ENCODE measurements around the gene CPLX1.
"Not testable (repeated sequence)": the region's sequence is repeated elsewhere in the genome, so short reads cannot be mapped to it uniquely, and the experiment has no call there.

The CPLX1 gene

DNA sequence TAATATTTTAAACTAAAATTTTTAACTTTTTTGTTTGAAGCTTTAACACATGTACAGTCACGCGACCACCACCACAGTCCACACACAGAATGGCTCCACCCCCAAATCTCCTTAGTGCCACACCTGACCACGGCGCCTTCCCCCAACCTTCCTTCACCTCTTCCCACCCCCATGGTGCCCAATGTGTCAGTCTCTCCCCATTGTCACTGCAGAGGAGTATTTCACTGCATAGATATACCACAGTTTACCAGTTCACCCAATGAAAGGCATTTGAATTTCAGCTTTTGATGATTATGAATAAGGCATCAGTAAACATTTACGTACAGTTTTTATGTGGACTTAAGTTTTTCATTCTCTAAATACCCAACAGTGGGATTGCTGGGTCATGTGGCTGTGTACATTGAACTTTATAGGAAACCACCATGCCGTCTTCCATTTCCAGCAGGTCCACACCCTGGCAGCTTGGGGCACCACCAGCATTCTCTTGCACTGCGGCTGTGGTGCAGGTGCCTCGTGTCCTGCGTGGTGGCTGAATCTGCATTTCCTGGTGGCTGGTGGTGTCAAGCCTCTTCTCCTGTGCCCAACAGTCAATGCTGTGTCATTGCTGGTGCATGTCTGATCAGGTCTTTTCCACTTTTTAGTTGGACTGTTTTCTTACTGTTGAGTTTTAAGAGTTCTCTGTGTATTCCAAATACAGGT is 49.0 kb downstream of the CPLX1 start:
- no peak for DNase-seq (ENCODE audit: low read depth in 2 of 2)

GRCh38 chr4:775485-775884 is 50.4 kb downstream of the CPLX1 start:
- DNase-seq (ENCODE audit: low read depth in 2 of 2): not testable (repeated sequence)

GRCh38 chr4:774419-775092 is 51.4 kb downstream of the CPLX1 start:
- not testable (repeated sequence) for DNase-seq (ENCODE audit: low read depth in 2 of 2)

DNA sequence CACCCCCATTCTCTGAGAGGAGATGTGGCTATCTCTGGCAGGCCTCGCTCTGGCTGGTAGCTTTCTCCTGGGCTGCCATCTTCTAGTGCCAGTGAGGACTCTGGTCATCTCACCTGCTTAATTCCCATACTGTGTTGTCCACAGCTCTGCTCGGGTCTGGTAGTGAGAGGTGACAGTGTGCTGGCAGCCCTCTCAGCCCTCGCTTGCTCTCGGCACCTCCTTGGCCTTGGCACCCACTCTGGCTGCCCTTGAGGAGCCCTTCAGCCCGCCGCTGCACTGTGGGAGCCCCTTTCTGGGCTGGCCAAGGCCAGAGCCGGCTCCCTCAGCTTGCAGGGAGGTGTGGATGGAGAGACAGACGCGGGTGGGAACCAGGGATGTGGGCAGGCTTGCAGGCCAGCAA is 52.7 kb downstream of the CPLX1 start:
- DNase-seq (ENCODE audit: low read depth in 2 of 2): no peak

DNA sequence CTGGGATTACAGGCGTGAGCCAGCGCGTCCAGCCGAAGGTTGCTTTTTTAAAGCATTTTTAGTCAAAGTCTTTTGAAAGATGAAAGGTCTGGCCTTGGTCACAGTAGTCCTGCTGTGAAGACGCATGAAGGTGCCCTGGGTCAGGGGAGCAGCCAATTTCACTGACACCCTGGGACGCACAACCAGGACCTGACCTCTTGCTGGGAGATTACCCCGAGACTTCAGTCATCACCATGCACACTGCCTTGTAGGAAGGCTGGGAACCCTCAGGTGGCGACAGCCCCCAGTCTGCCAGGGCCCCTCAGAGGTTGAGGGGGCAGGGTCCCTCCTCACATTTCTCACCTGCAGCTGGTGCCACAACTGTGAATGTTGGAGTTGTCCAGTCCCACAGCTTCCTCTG is 53.2 kb downstream of the CPLX1 start:
- no peak for DNase-seq (ENCODE audit: low read depth in 2 of 2)

- DNase-seq (ENCODE audit: low read depth in 2 of 2): no peak
Observed at GRCh38 chr4:772118-772517, 53.8 kb downstream of the CPLX1 start.

DNA sequence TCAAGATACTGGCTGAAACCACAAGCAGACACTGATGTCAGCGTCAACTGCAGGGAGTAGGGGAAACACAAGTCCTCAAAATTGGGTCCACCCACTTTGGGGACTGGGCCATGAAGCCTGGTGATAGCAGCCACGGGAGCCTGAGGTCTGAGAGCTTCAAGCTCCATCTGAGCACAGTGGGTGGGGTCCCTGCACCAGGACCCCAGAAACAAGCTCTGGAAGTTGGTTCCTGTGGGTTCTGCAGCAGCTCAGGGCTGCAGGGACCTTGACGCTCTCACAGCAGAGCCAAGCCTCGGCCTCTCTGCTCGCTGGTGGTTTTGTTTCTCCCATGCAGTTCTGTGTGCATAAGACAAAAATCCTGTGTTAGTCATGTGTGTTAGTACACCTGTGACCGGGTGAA is 54.5 kb downstream of the CPLX1 start:
- DNase-seq (ENCODE audit: low read depth in 2 of 2): no peak

DNA sequence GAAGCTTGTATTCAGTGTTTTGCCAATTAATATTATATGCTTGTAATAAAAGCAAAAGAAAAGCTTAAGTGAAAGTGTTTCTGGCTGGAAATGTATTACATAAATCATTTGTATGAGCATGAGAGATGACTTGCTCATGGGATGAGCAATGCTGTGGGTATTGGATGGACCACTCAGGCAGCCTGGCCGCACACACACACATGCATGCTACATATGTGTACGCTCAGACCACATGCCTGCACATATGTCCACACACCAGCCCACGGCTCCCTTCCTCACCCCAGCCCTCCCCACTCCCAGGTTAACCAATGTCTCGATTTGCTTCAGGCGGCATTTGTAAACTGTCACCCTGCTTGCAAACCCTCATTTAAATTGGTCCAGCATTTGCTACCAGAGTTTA is 55.9 kb downstream of the CPLX1 start:
- DNase-seq (ENCODE audit: low read depth in 2 of 2): no peak

DNA sequence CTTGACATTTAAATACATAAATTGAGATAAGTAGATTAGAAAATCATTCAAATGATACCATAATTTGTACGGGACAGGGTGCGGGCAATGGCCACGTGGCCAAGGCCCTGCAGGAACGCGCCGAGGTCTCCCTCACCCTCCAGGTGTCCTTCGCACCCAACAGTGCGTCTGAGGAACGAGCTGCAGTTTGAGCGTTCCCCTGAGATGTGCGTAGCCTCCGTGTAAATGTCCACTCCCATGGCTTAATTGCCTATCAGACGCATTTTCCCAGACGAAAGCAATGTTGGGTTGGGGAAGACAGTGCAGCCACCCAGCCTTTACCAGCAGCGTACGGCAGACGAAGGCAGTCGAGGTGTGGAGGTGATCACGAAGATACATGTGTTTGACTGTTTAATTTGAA is 56.4 kb downstream of the CPLX1 start:
- no peak for DNase-seq (ENCODE audit: low read depth in 2 of 2)

DNA sequence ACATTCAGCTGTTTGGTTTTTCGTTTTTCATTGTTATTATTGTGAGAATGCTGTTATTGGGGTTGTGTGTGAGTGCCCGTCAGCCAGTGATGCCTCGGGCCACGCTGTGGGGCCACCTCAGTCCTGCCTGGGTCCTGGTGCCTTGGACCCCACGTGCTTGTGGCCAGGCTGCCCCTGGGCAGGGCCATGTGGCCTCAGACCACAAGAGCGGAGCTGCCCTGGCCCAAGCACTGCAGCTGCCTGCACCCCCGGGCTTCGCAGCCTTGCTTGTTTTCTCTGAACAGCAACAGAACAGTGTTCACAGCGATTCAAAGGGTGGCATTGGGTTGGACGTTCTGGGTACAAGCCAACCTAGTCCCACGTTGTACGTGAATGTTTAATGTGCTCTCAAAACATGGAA is 56.9 kb downstream of the CPLX1 start:
- DNase-seq (ENCODE audit: low read depth in 2 of 2): no peak

- DNase-seq (ENCODE audit: low read depth in 2 of 2): no peak
Observed at GRCh38 chr4:768076-768475, 57.9 kb downstream of the CPLX1 start.

DNA sequence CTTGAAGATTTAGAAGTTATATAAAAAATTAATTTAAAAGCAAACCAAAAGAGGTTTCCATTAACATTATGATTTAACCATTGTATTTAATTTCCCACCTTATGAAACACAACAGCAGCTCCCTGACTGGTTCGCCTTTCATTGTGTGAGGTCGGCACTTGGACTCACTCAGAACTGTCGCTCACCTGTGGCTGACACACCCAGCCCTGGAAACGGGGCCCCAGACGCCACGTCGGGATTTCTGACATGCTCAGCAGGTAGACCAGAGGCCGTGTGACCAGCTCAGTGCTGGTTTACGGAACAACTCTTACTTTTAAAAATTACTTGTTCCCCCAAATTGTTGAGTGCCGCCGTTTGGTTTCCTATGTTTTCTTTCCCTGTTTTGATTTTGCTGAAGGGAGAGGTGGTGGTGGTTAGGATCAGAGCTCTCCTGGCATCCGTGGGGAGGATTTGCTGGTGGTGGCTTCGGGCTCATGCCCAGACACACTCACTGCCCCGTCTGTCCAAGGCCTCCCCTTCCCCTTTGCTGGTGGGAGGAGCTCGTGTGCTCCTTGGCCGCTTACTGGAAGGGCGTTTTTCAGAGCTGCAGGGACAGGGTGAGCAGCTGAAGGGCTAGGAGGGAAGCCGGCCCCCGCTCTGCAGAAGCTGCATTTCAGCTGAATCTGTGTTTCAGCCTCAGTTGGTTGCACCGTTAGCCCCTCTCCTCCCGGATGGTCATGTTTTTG is 59.2 kb downstream of the CPLX1 start:
- DNase-seq (ENCODE audit: low read depth in 2 of 2): no peak

- no peak for DNase-seq (ENCODE audit: low read depth in 2 of 2)
Observed at GRCh38 chr4:766152-766515, 59.8 kb downstream of the CPLX1 start.

DNA sequence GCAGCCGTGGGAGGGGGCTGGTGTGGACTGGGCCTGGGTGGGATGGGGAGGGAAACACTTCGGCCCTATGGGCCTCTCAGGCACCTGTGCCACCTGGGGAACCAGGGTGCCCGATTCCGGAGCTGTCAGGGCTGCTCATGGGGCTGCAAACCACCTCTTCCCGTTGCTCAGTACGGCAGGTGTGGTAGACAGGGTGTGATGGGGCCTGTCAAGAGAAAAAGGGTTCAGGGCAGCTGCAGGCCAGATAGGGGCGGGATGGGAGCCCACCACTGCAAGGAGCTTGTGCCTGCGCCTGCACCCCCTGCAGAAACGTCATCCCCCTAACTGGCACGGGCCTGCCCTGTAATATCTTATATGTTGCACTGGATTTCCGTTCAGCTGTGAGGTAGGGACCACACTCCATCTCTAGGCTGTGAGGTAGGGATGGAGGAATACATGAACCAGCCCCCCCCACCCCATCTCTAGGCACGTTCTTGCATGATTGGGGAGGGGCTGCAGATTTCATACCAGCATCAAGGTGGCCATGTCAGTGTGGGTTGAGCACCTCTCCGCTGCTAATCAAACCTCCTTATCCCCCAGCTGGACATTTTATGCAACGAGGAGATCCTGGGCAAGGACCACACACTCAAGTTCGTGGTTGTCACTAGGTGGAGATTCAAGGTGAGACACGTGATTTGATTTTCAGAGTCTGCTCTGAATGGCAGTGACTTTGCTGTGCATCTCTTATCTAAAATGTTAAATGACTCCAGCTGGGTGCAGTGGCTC is 61.3 kb downstream of the CPLX1 start:
- no peak for DNase-seq (ENCODE audit: low read depth in 2 of 2)

GRCh38 chr4:763922-764321 is 62.0 kb downstream of the CPLX1 start:
- no peak for DNase-seq (ENCODE audit: low read depth in 2 of 2)

DNA sequence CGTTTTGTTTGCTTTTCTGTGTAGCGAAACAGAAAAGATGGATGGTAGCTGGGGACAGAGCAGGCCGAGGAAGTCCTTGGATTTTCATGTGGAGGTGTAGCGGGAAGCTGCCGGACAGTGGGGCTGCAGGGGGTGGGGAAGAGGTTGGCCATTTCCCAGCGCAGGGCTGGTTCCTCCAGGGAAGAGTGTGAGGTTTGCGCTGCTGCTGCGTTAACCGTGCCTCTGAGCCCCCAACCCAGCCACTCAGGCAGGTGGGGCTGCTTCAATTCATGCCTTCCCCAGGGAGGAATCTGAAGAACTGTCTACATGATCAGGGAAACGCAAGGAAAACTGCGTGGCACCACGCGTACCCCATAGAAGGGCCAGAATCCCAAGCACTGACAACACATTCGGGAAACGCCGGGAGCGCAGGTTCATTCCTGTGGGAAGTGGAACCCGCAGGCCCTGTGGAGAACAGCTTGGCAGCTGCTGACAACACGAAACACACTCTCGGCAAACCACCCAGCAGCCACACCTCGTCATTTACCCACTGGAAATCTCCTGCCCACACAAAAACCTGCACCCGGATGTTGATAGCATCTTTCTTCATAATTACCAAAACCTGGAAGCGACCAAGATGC is 62.6 kb downstream of the CPLX1 start:
- DNase-seq (ENCODE audit: low read depth in 2 of 2): no peak

GRCh38 chr4:762211-763190 is 63.4 kb downstream of the CPLX1 start:
- no peak for DNase-seq (ENCODE audit: low read depth in 2 of 2)

GRCh38 chr4:761739-762138 is 64.2 kb downstream of the CPLX1 start:
- DNase-seq (ENCODE audit: low read depth in 2 of 2): no peak

- DNase-seq (ENCODE audit: low read depth in 2 of 2): no peak
Observed at GRCh38 chr4:761086-761485, 64.8 kb downstream of the CPLX1 start.

DNA sequence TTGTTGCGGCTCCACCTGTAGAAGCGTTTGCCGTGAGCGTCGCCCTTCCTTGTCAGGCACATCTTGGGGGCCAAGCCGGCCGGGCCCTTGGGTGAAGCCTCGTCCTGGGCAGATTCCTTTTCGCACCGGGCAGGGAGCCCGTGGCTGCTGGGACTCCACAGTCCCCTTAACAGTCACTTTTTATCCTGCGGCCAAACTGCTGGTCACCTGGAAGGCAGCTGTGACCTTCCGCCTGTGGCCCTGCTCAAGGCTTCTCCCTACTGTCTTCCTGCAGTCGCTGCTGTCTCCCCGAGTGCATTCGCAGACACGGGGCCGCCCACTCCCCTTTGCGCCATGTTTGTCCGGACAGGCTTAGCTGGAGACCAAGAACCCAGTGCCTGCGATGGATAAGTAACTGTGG is 65.3 kb downstream of the CPLX1 start:
- no peak for DNase-seq (ENCODE audit: low read depth in 2 of 2)

- not testable (repeated sequence) for DNase-seq (ENCODE audit: low read depth in 2 of 2)
Observed at GRCh38 chr4:759810-760209, 66.1 kb downstream of the CPLX1 start.

Data from stimulated activated CD8-positive, alpha-beta memory T cell treated with anti-CD3 and anti-CD28 coated beads, Interleukin-2, amount 100 ng/mL, for 1 hour (primary cell).